Measurements from ENCODE around the gene SNTG2. TPM values are rescaled to one million over a fixed set of nuclear protein-coding genes. Genes with fewer than 3 reads are reported as not detected.
A peak's percentile ranks its signal among the peaks of the same experiment; 100 is the strongest.

The SNTG2 gene
- total RNA-seq, 6 experiments from 2014 or later = not detected

- 0% methylated on average over 1 of the region's 1 CpG for WGBS (ENCODE audit: insufficient coverage, low coverage, low lambda C conversion rate, missing lambda C conversion rate)
- TF ChIP-seq CTCF (IDR thresholded peaks at IDR 0.05) = no peak
- no peak for TF ChIP-seq POLR2A (IDR thresholded peaks at IDR 0.05)
- Histone ChIP-seq H3K36me3 (no peaks in the 10 kb centered on the region), H3K4me3 (no peak overlapping the region), H3K9me3 (no peaks in the 10 kb centered on the region), H3K27me3 (no peaks in the 10 kb centered on the region), H3K4me1 (no peaks in the 10 kb centered on the region), H3K27ac (no peak overlapping the region)
- intact Hi-C loops (cut with DNase I) = no loop called here
- DNase-seq = no peak
- peak in 1 of 4 donors; percentile 45 for ATAC-seq
These were observed 96.8 kb downstream of the SNTG2 start for GRCh38 chr2:1047485-1047884.

DNA sequence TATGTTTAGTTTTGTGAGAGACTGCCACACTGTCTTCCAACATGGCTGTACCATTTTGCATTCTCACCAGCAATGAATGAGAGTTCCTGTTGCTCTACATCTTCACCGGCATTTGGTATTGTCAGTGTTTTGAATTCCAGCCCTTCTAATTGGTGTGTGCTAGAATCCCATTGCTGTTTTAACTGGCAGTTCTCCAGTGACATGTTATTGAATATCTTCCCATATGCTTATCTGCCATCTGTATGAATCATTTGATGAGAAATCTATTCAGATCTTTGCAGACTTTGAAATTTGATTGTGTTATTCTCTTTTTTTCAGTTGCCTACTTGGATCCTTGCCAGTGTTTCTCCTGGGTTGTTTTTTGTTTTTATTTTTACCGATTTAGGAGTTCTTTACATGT lies 99.0 kb downstream of the SNTG2 start:
- Histone ChIP-seq H3K9me3 (no peaks in the 10 kb centered on the region), H3K36me3 (no peaks in the 10 kb centered on the region), H3K27ac (no peak overlapping the region), H3K4me3 (no peak overlapping the region), H3K27me3 (no peaks in the 10 kb centered on the region), H3K4me1 (no peaks in the 10 kb centered on the region)
- WGBS (ENCODE audit: insufficient coverage, low coverage, low lambda C conversion rate, missing lambda C conversion rate) = 51% methylated on average over 2 of the region's 2 CpGs
- DNase-seq = no peak
- TF ChIP-seq CTCF (IDR thresholded peaks at IDR 0.05) (no peak), POLR2A (IDR thresholded peaks at IDR 0.05) (no peak)
- intact Hi-C loops (cut with DNase I) = no loop called here
- no peak for ATAC-seq

DNA sequence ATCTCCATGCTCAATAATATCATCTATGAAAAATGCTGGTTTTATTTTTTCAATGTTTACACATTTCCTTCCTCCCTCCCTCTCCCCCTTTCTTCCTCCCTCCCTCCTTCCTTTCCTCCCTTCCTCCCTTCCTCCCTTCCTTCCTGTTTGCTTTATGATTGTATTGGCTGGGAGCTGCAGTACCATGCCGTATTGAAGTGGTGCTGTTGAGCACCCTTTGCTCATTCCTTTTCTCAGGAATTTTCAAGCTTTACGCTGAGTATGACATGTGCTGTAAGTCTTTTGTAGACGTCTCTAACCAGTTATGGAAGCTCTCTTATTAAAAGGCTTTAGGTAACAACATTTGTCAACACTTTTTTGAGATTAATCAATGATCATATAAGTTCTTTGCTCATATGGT lies 100.4 kb downstream of the SNTG2 start:
- intact Hi-C loops (cut with DNase I) = no loop called here
- Histone ChIP-seq H3K9me3 (no peaks in the 10 kb centered on the region), H3K27ac (no peak overlapping the region), H3K4me3 (no peak overlapping the region), H3K4me1 (no peaks in the 10 kb centered on the region), H3K27me3 (no peaks in the 10 kb centered on the region), H3K36me3 (no peaks in the 10 kb centered on the region)
- ATAC-seq (no peak), DNase-seq (no peak)
- WGBS (ENCODE audit: insufficient coverage, low coverage, low lambda C conversion rate, missing lambda C conversion rate) = 27% methylated on average over 3 of the region's 3 CpGs
- TF ChIP-seq CTCF (IDR thresholded peaks at IDR 0.05) = no peak

- DNase-seq (no peak), ATAC-seq (no peak)
- no peaks in the 10 kb centered on the region for H3K9me3 ChIP-seq
- H3K4me1 ChIP-seq = no peaks in the 10 kb centered on the region
- 56% methylated on average over 7 of the region's 8 CpGs for WGBS (ENCODE audit: insufficient coverage, low coverage, low lambda C conversion rate, missing lambda C conversion rate)
- TF ChIP-seq CTCF (IDR thresholded peaks at IDR 0.05) = no peak
- TF ChIP-seq POLR2A (IDR thresholded peaks at IDR 0.05) = no peak
- H3K4me3 ChIP-seq = no peak overlapping the region
- intact Hi-C loops (cut with DNase I) = no loop called here
- no peaks in the 10 kb centered on the region for H3K27me3 ChIP-seq
- H3K36me3 ChIP-seq = no peaks in the 10 kb centered on the region
- no peak overlapping the region for H3K27ac ChIP-seq
These were observed 102.1 kb downstream of the SNTG2 start for GRCh38 chr2:1052771-1053191.

DNA sequence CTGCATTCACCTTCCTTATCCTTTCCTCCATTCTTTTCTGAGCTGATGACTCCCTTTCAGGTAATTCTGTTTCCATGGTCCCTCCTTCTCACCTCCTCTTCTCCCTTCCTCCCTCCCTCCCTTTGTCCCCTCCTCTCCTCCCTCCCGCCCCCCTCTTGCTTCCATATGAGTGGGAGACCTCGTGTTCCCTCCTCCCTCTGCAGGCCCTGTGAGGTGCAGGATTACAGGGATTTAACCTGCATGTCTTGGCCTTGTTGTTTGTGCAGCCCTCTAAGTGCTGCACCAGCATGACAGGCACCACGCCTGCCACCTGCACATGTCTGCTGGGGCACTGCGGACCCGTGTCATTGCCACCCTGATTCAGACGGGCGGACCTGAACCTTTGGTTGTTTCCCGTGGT lies 103.1 kb downstream of the SNTG2 start:
- Histone ChIP-seq H3K4me3 (no peak overlapping the region), H3K27me3 (no peaks in the 10 kb centered on the region), H3K4me1 (no peaks in the 10 kb centered on the region), H3K36me3 (no peaks in the 10 kb centered on the region), H3K27ac (no peak overlapping the region), H3K9me3 (no peaks in the 10 kb centered on the region)
- TF ChIP-seq POLR2A (IDR thresholded peaks at IDR 0.05) (no peak), CTCF (IDR thresholded peaks at IDR 0.05) (no peak)
- DNase-seq (no peak), ATAC-seq (no peak)
- intact Hi-C loops (cut with DNase I) = no loop called here
- WGBS (ENCODE audit: insufficient coverage, low coverage, low lambda C conversion rate, missing lambda C conversion rate) = 35% methylated on average over 2 of the region's 8 CpGs
